GM23338 (cell line): ENCODE data around the gene BMX. TPM values are rescaled to one million over a fixed set of nuclear protein-coding genes. Genes with fewer than 3 reads are reported as not detected.

Source experiments
- ATAC-seq: fragments of 200-7000 bp; cut with Tn5 transposase; 3 replicates; pipeline ENCODE4 v1.9.1; 2020
- DNase-seq: peaks from one replicate; pipeline ENCODE4 v3.0.0-alpha.2; 2015; ENCODE audit warnings: low spot score
- H2AFZ ChIP-seq: fragments of 200-600 bp; sonication (generic); 2 replicates; pipeline ENCODE4 v1.8.0; 2016; ENCODE audit warnings: antibody characterized with exemption, mild to moderate bottlenecking, moderate library complexity
- H3F3A ChIP-seq: fragments of 200-600 bp; sonication (generic); replicated peaks from 2 replicates; pipeline ENCODE4 v1.8.0; 2017; ENCODE audit warnings: antibody characterized with exemption, mixed run types, low read depth
- H3K27ac ChIP-seq: fragments of 200-600 bp; sonication (generic); 2 replicates; pipeline ENCODE4 v1.6.1; 2016; ENCODE audit warnings: low read depth
- H3K27me3 ChIP-seq: fragments of 200-600 bp; sonication (generic); 2 replicates; pipeline ENCODE4 v1.8.0; 2016; ENCODE audit warnings: mild to moderate bottlenecking, mixed run types, moderate library complexity; ENCODE audit not compliant: insufficient read depth
- H3K36me3 ChIP-seq: fragments of 200-600 bp; sonication (generic); 2 replicates; pipeline ENCODE4 v1.8.0; 2016; ENCODE audit warnings: mild to moderate bottlenecking; ENCODE audit not compliant: insufficient read depth
- H3K4me1 ChIP-seq: fragments of 200-600 bp; sonication (generic); 2 replicates; pipeline ENCODE4 v1.8.0; 2016; ENCODE audit warnings: mild to moderate bottlenecking, moderate library complexity; ENCODE audit not compliant: insufficient read depth
- H3K4me2 ChIP-seq: fragments of 200-600 bp; sonication (generic); 2 replicates; pipeline ENCODE4 v1.7.1; 2017; ENCODE audit warnings: mixed run types
- H3K4me3 ChIP-seq: fragments of 200-600 bp; sonication (generic); 2 replicates; pipeline ENCODE4 v1.6.1; 2016; ENCODE audit warnings: mixed run types
- H3K79me2 ChIP-seq: fragments of 200-600 bp; sonication (generic); replicated peaks from 2 replicates; pipeline ENCODE4 v1.8.0; 2017; ENCODE audit warnings: mild to moderate bottlenecking; ENCODE audit not compliant: insufficient read depth
- H3K9me2 ChIP-seq: fragments of 200-600 bp; sonication (generic); 2 replicates; pipeline ENCODE4 v1.8.0; 2017; ENCODE audit not compliant: insufficient read depth
- H4K20me1 ChIP-seq: fragments of 200-600 bp; sonication (generic); replicated peaks from 2 replicates; pipeline ENCODE4 v1.8.0; 2017; ENCODE audit warnings: mild to moderate bottlenecking; ENCODE audit not compliant: insufficient read depth
- H3K27ac Mint-ChIP-seq: 2 replicates; pipeline ENCODE4 v1.8.0; 2020; ENCODE audit warnings: inconsistent platforms, mild to moderate bottlenecking, moderate library complexity, mixed read lengths
- H3K27me3 Mint-ChIP-seq: 3 replicates; pipeline ENCODE4 v1.8.0; 2022; ENCODE audit warnings: low read depth, mild to moderate bottlenecking, moderate library complexity, mixed read lengths, inconsistent platforms; ENCODE audit not compliant: insufficient read depth, poor library complexity
- H3K36me3 Mint-ChIP-seq: 3 replicates; pipeline ENCODE4 v1.8.0; 2021; ENCODE audit warnings: low read depth, mild to moderate bottlenecking, inconsistent platforms, moderate library complexity, mixed read lengths
- H3K4me1 Mint-ChIP-seq: 3 replicates; pipeline ENCODE4 v1.8.0; 2020; ENCODE audit warnings: mild to moderate bottlenecking, inconsistent platforms, mixed read lengths
- H3K4me3 Mint-ChIP-seq: 3 replicates; pipeline ENCODE4 v1.8.0; 2021; ENCODE audit warnings: moderate library complexity, mild to moderate bottlenecking, inconsistent platforms, mixed read lengths
- H3K9me3 Mint-ChIP-seq: 3 replicates; pipeline ENCODE4 v1.8.0; 2020; ENCODE audit warnings: moderate library complexity, mild to moderate bottlenecking, inconsistent platforms, mixed read lengths
- CREB1 ChIP-seq: fragments of 250-450 bp; sonication (Bioruptor Pico); IDR thresholded peaks from 2 replicates; pipeline ENCODE4 v1.5.0; 2020; ENCODE audit warnings: low read depth, mild to moderate bottlenecking, moderate library complexity
- EZH2 ChIP-seq: fragments of 200-600 bp; sonication (generic); IDR thresholded peaks from one replicate; pipeline ENCODE4 v1.8.0; 2017; ENCODE audit warnings: antibody characterized with exemption, mild to moderate bottlenecking, low read depth; ENCODE audit not compliant: unreplicated experiment
- EZH2phosphoT487 ChIP-seq: fragments of 200-600 bp; sonication (generic); IDR thresholded peaks from one replicate; pipeline ENCODE4 v1.8.1; 2018; ENCODE audit warnings: antibody characterized with exemption; ENCODE audit not compliant: unreplicated experiment
- JUNB ChIP-seq: IDR thresholded peaks from one replicate; pipeline ENCODE4 v1.6.1; 2016; ENCODE audit warnings: antibody characterized with exemption; ENCODE audit not compliant: unreplicated experiment
- NANOG ChIP-seq: IDR thresholded peaks from 2 replicates; pipeline ENCODE4 v1.6.1; 2016; ENCODE audit warnings: antibody characterized with exemption, borderline replicate concordance
- STAT1 ChIP-seq: IDR thresholded peaks from one replicate; pipeline ENCODE4 v1.6.1; 2016; ENCODE audit warnings: antibody characterized with exemption; ENCODE audit not compliant: unreplicated experiment
- ZNF114 ChIP-seq: fragments of 250-450 bp; sonication (Bioruptor Pico); IDR thresholded peaks from 2 replicates; pipeline ENCODE4 v1.5.0; 2020; ENCODE audit warnings: mild to moderate bottlenecking, moderate library complexity
- ZNF331 ChIP-seq: fragments of 250-450 bp; sonication (Bioruptor Pico); IDR thresholded peaks from 2 replicates; pipeline ENCODE4 v1.5.0; 2020; ENCODE audit warnings: low read depth, mild to moderate bottlenecking, moderate library complexity
- ZNF462 ChIP-seq: fragments of 250-450 bp; sonication (Bioruptor Pico); IDR thresholded peaks from 2 replicates; pipeline ENCODE4 v1.5.0; 2020; ENCODE audit warnings: mild to moderate bottlenecking, moderate library complexity
- polyA plus RNA-seq: library from polyadenylated mRNA; unstranded; fragments of >200 nt; fragmentation: Nextera tagmentation; extraction: Ambion mirVana; gene quantifications from 2 replicates; pipeline ENCODE4 v1.2.1, GENCODE V29; 2016
- total RNA-seq: library from RNA; depleted of rRNA; stranded (reverse); fragments of >200 nt; shearing (Covaris generic); gene quantifications from 2 replicates; pipeline ENCODE4 v1.2.3, GENCODE V29; 2014
- TF ChIP-seq, protein P1 (sequence below): IDR thresholded peaks from 2 replicates; pipeline ENCODE4 v1.6.1; 2016; ENCODE audit warnings: antibody characterized with exemption
- TF ChIP-seq, protein P2 (sequence below): IDR thresholded peaks from one replicate; pipeline ENCODE4 v1.6.1; 2018; ENCODE audit warnings: antibody characterized with exemption; ENCODE audit not compliant: unreplicated experiment

Gene BMX
- total and polyA plus RNA-seq, 2 experiments from 2014 or later: not detected

DNA sequence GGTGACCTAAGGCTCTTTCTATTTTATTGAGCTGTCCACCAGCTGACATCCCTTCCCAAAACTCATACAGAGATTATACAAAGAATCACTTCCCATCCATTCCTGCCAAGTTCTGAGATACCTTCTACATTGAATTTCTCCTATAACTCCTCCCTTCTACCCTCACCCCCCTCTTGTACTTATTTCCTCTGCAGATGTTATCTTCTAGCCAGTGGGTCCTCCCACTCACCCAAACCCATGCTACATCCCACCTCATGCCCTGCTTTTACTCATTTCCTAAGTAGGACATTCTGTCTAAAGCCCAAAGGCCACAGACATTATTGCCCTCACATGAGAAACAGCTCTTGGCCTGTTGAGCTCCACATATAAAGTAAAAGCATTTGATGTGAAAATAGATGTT, 28.6 kb downstream of the BMX start:
- no peaks in the 10 kb centered on the region for H3K27me3 ChIP-seq
- no peak overlapping the region for H3K4me3 ChIP-seq
- no peak overlapping the region for H3K27ac Mint-ChIP-seq
- no peak for DNase-seq
- H3F3A ChIP-seq: no peaks in the 10 kb centered on the region
- H3K27ac ChIP-seq: no peak overlapping the region
- no peaks in the 10 kb centered on the region for H3K9me3 Mint-ChIP-seq
- no peak overlapping the region for H3K4me2 ChIP-seq
- no peak overlapping the region for H3K4me3 Mint-ChIP-seq
- H4K20me1 ChIP-seq: no peaks in the 10 kb centered on the region
- no peaks in the 10 kb centered on the region for H3K36me3 Mint-ChIP-seq
- no peaks in the 10 kb centered on the region for H3K36me3 ChIP-seq
- H3K9me2 ChIP-seq: no peaks in the 10 kb centered on the region
- H3K79me2 ChIP-seq: no peaks in the 10 kb centered on the region
- no peaks in the 10 kb centered on the region for H3K4me1 Mint-ChIP-seq
- H2AFZ ChIP-seq: no peak overlapping the region
- no peaks in the 10 kb centered on the region for H3K4me1 ChIP-seq
- no peak for ATAC-seq
- H3K27me3 Mint-ChIP-seq: peaks cover 2% of the 10 kb centered on the region
- no peak for TF ChIP-seq EZH2phosphoT487
- TF ChIP-seq, protein P1, sequence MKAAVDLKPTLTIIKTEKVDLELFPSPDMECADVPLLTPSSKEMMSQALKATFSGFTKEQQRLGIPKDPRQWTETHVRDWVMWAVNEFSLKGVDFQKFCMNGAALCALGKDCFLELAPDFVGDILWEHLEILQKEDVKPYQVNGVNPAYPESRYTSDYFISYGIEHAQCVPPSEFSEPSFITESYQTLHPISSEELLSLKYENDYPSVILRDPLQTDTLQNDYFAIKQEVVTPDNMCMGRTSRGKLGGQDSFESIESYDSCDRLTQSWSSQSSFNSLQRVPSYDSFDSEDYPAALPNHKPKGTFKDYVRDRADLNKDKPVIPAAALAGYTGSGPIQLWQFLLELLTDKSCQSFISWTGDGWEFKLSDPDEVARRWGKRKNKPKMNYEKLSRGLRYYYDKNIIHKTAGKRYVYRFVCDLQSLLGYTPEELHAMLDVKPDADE: no peak
- TF ChIP-seq JUNB: no peak
- TF ChIP-seq CREB1: no peak
- TF ChIP-seq, protein P2, sequence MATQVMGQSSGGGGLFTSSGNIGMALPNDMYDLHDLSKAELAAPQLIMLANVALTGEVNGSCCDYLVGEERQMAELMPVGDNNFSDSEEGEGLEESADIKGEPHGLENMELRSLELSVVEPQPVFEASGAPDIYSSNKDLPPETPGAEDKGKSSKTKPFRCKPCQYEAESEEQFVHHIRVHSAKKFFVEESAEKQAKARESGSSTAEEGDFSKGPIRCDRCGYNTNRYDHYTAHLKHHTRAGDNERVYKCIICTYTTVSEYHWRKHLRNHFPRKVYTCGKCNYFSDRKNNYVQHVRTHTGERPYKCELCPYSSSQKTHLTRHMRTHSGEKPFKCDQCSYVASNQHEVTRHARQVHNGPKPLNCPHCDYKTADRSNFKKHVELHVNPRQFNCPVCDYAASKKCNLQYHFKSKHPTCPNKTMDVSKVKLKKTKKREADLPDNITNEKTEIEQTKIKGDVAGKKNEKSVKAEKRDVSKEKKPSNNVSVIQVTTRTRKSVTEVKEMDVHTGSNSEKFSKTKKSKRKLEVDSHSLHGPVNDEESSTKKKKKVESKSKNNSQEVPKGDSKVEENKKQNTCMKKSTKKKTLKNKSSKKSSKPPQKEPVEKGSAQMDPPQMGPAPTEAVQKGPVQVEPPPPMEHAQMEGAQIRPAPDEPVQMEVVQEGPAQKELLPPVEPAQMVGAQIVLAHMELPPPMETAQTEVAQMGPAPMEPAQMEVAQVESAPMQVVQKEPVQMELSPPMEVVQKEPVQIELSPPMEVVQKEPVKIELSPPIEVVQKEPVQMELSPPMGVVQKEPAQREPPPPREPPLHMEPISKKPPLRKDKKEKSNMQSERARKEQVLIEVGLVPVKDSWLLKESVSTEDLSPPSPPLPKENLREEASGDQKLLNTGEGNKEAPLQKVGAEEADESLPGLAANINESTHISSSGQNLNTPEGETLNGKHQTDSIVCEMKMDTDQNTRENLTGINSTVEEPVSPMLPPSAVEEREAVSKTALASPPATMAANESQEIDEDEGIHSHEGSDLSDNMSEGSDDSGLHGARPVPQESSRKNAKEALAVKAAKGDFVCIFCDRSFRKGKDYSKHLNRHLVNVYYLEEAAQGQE: no peak
- no peak for TF ChIP-seq EZH2
- no peak for TF ChIP-seq STAT1
- TF ChIP-seq NANOG: no peak
- TF ChIP-seq ZNF331 (CRISPR knock-in tag): no peak
- TF ChIP-seq ZNF114 (CRISPR knock-in tag): no peak
- no peak for TF ChIP-seq ZNF462
